ENCODE data around the gene ZBTB17.

GRCh38 chr1:15916916-15917315, 59.0 kb downstream of the ZBTB17 start:
- TF ChIP-seq POLR2A (IDR thresholded peaks at IDR 0.05; ENCODE audit: low read depth, low read length) = no peak
- TF ChIP-seq TAF1 (IDR thresholded peaks at IDR 0.05; ENCODE audit: borderline replicate concordance, low read depth, low read length) = no peak
